OCI-LY1 (cell line): ENCODE data around the gene PCDH12.
A peak's percentile ranks its signal among the peaks of the same experiment; 100 is the strongest.

Experiments
- H2AFZ ChIP-seq: fragments of 200-600 bp; sonication (generic), shearing (Covaris generic); 2 replicates; pipeline ENCODE4 v1.6.0; 2014; ENCODE audit warnings: antibody characterized with exemption, mild to moderate bottlenecking, low read length
- H3F3A ChIP-seq: fragments of 200-600 bp; sonication (generic), shearing (Covaris generic); 2 replicates; pipeline ENCODE4 v1.6.0; 2014; ENCODE audit warnings: mild to moderate bottlenecking, antibody characterized with exemption, low read length, moderate library complexity; ENCODE audit not compliant: insufficient read depth
- H3K27ac ChIP-seq: fragments of 200-600 bp; sonication (generic); 2 replicates; pipeline ENCODE4 v1.5.1; 2014; ENCODE audit warnings: low read length, mixed run types, mild to moderate bottlenecking, low read depth; ENCODE audit not compliant: poor library complexity, severe bottlenecking
- H3K27me3 ChIP-seq: fragments of 200-600 bp; sonication (generic); 2 replicates; pipeline ENCODE4 v1.6.0; 2014; ENCODE audit warnings: antibody characterized with exemption, mild to moderate bottlenecking, low read length, moderate library complexity; ENCODE audit not compliant: insufficient read depth
- H3K36me3 ChIP-seq: fragments of 200-600 bp; sonication (generic); 2 replicates; pipeline ENCODE4 v1.6.1; 2014; ENCODE audit warnings: mild to moderate bottlenecking, antibody characterized with exemption, low read length, moderate library complexity, mixed read lengths; ENCODE audit not compliant: insufficient read depth
- H3K4me1 ChIP-seq: fragments of 200-600 bp; sonication (generic); 2 replicates; pipeline ENCODE4 v1.5.1; 2014; ENCODE audit warnings: mild to moderate bottlenecking, low read length, moderate library complexity; ENCODE audit not compliant: insufficient read depth, severe bottlenecking
- H3K4me2 ChIP-seq: fragments of 200-600 bp; sonication (generic), shearing (Covaris generic); 2 replicates; pipeline ENCODE4 v1.6.1; 2014; ENCODE audit warnings: low read length
- H3K4me3 ChIP-seq: fragments of 200-600 bp; sonication (generic); 2 replicates; pipeline ENCODE4 v1.5.1; 2014; ENCODE audit warnings: low read length, low read depth, mild to moderate bottlenecking, mixed read lengths; ENCODE audit not compliant: poor library complexity, severe bottlenecking
- H3K79me2 ChIP-seq: fragments of 200-600 bp; shearing (Covaris generic); 2 replicates; pipeline ENCODE4 v1.6.1; 2016; ENCODE audit warnings: mixed run types, low read length, mixed read lengths; ENCODE audit not compliant: insufficient read depth
- H3K9ac ChIP-seq: fragments of 200-600 bp; sonication (generic), shearing (Covaris generic); 2 replicates; pipeline ENCODE4 v1.6.1; 2014; ENCODE audit warnings: mild to moderate bottlenecking, low read length, mixed read lengths
- H3K9me2 ChIP-seq: fragments of 200-600 bp; sonication (generic), shearing (Covaris generic); 2 replicates; pipeline ENCODE4 v1.6.1; 2014; ENCODE audit warnings: low read depth, mild to moderate bottlenecking, low read length, mixed read lengths
- H3K9me3 ChIP-seq: fragments of 200-600 bp; shearing (Covaris generic); 2 replicates; pipeline ENCODE4 v1.6.1; 2014; ENCODE audit warnings: low read length, mixed read lengths
- H4K20me1 ChIP-seq: fragments of 200-600 bp; sonication (generic), shearing (Covaris generic); 2 replicates; pipeline ENCODE4 v1.6.0; 2016; ENCODE audit warnings: mild to moderate bottlenecking, low read length; ENCODE audit not compliant: insufficient read depth
- EZH2 ChIP-seq: fragments of 200-600 bp; sonication (generic), shearing (Covaris generic); IDR thresholded peaks from 2 replicates; pipeline ENCODE4 v1.8.0; 2017; ENCODE audit warnings: borderline replicate concordance, mixed run types, mild to moderate bottlenecking, antibody characterized with exemption, low read length, moderate library complexity, mixed read lengths
- TF ChIP-seq, protein P1 (sequence below): fragments of 200-600 bp; sonication (generic), shearing (Covaris generic); IDR thresholded peaks from 2 replicates; pipeline ENCODE4 v1.5.1; 2017; ENCODE audit warnings: mild to moderate bottlenecking, antibody characterized with exemption, low read length, moderate library complexity, mixed read lengths

The PCDH12 gene

DNA sequence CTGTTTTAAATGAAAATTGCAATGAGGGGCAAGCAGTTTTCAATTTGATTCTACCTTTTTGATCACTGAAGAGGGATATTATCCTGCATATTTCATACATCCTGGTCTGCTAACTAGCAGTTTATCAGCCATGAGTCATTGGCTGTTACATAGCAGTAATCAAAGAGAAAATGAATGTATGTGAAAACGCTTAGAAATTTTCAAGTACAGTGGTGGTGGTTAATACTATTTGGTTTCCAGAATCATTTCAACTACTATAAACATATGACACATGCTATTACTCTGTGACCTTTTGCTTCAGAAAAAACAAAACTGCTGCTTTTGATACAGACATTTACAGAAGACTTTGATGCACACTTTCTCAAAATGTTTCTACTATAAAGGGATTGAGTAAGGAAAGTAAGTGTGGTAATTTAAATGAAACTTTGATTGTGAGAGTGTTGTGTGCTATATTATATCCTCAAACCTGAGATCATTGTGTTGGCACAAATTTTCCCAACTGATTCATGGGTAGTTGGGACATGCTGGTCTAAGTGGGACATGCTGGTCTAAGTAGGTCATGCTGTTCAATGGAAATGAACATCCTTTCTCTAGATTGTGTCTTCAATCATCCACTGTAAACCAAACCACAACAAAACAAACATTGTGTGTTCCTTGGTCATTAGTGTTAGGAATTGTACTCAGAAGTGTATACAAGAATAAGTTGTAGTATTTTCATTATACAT is 16.0 kb upstream of the PCDH12 start:
- Histone ChIP-seq H3K27me3 (no peaks in the 10 kb centered on the region), H3K9ac (no peak overlapping the region), H3K4me3 (no peak overlapping the region), H3K9me2 (no peaks in the 10 kb centered on the region), H3K4me1 (peaks cover 18% of the 10 kb centered on the region), H3K36me3 (peaks cover 69% of the 10 kb centered on the region), H3K9me3 (no peaks in the 10 kb centered on the region), H2AFZ (no peak overlapping the region), H3K4me2 (no peak overlapping the region), H3K27ac (no peak overlapping the region), H3F3A (no peaks in the 10 kb centered on the region; the same call in 1 of the 2 replicates), H3K79me2 (peaks cover 8% of the 10 kb centered on the region), H4K20me1 (no peaks in the 10 kb centered on the region)
- TF ChIP-seq, protein P1, sequence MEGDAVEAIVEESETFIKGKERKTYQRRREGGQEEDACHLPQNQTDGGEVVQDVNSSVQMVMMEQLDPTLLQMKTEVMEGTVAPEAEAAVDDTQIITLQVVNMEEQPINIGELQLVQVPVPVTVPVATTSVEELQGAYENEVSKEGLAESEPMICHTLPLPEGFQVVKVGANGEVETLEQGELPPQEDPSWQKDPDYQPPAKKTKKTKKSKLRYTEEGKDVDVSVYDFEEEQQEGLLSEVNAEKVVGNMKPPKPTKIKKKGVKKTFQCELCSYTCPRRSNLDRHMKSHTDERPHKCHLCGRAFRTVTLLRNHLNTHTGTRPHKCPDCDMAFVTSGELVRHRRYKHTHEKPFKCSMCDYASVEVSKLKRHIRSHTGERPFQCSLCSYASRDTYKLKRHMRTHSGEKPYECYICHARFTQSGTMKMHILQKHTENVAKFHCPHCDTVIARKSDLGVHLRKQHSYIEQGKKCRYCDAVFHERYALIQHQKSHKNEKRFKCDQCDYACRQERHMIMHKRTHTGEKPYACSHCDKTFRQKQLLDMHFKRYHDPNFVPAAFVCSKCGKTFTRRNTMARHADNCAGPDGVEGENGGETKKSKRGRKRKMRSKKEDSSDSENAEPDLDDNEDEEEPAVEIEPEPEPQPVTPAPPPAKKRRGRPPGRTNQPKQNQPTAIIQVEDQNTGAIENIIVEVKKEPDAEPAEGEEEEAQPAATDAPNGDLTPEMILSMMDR = no peak
- no peak for TF ChIP-seq EZH2

DNA sequence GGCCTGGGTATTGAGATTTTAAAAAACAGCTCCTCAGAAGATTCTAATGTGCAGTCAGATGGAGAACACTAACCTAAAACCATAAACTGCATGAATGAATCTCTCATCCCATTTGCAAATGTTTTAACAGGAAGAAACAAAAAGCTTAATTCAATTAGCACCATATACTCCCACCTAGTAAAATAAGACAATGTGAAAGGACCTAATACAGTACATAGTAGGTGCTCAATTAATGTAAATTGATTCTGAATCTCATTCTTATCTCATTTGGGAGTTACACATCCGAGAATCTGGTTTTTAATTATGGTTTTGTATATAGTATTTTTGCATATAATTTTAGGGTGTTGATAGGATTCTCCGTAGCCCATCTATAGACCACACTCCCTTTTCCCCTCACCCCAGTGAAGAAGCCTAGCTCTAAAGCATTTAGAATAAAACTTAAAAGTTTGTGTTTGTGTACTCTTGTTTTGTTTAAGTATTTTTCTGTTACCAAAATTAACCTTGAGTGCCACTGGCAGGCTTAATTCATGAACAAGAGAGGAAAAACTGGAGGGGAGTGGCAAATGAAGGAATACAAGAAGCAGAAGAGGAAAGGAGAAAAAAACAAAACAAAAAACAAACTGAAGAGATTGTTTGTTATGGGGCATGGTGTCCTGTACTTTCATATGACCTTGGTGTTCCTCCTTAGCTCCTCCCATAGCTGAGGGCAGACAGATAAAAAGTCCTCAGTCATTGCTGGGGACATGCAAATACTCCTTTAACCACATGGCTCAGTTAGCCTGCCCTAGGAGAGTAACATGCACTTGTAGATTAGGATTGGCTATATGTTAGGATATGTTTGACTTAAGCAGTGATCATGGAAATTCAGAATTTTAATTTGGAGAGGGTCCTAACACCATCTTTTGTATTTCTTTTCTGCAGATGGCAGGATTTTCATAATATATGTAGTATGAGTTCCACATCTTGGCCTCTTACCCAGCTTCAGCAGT is 12.1 kb upstream of the PCDH12 start:
- no peaks in the 10 kb centered on the region for H3K27me3 ChIP-seq
- peaks cover 8% of the 10 kb centered on the region for H3K79me2 ChIP-seq
- H3K27ac ChIP-seq = peak overlapping the region; percentile 85
- no peaks in the 10 kb centered on the region for H3K9me2 ChIP-seq
- peak overlapping the region; percentile 88 for H3K9ac ChIP-seq
- H3F3A ChIP-seq = no peaks in the 10 kb centered on the region
- peaks cover 29% of the 10 kb centered on the region for H3K36me3 ChIP-seq
- no peaks in the 10 kb centered on the region for H3K9me3 ChIP-seq
- H3K4me2 ChIP-seq = peak overlapping the region; percentile 89
- TF ChIP-seq, protein P1 = no peak
- no peak for TF ChIP-seq EZH2
- no peaks in the 10 kb centered on the region for H4K20me1 ChIP-seq
- H3K4me1 ChIP-seq = peaks cover 34% of the 10 kb centered on the region
- H2AFZ ChIP-seq = no peak overlapping the region
- H3K4me3 ChIP-seq = peak overlapping the region; percentile 75

- H3K9ac ChIP-seq = peak within 1 kb of the TSS; percentile 88
- no peaks in the 10 kb centered on the region for H3K9me2 ChIP-seq
- H2AFZ ChIP-seq = peak within 1 kb of the TSS; percentile 72
- peaks cover 8% of the 10 kb centered on the region for H3K79me2 ChIP-seq
- H3K27me3 ChIP-seq = no peaks in the 10 kb centered on the region
- TF ChIP-seq, protein P1 = peak; percentile 80
- no peak for TF ChIP-seq EZH2
- H3K36me3 ChIP-seq = peaks cover 19% of the 10 kb centered on the region
- H3F3A ChIP-seq = no peaks in the 10 kb centered on the region
- H3K4me1 ChIP-seq = peaks cover 34% of the 10 kb centered on the region
- no peaks in the 10 kb centered on the region for H3K9me3 ChIP-seq
- H3K27ac ChIP-seq = peak within 1 kb of the TSS; percentile 85
- peak within 1 kb of the TSS; percentile 89 for H3K4me2 ChIP-seq
- no peaks in the 10 kb centered on the region for H4K20me1 ChIP-seq
- H3K4me3 ChIP-seq = peak within 1 kb of the TSS; percentile 75
These were observed 11.1 kb upstream of the PCDH12 start, which contains the start of gene RNF14 for GRCh38 chr5:141968914-141969608. TSS of gene RNF14 (plus strand) at chr5:141969105. CDS start at chr5:141973589, 4,484 bp downstream.
